GM12891 (cell line): ENCODE results near the gene HOXB6.

Source experiments
- POLR2A ChIP-seq: IDR thresholded peaks from 2 replicates; pipeline ENCODE4 v1.6.1; 2011; ENCODE audit warnings: low read depth, low read length, control low read depth
- POLR2AphosphoS5 ChIP-seq: IDR thresholded peaks from 2 replicates; pipeline ENCODE4 v1.6.1; 2011; ENCODE audit warnings: low read depth, low read length, control low read depth
- SPI1 ChIP-seq: IDR thresholded peaks from 2 replicates; pipeline ENCODE4 v1.6.1; 2011; ENCODE audit warnings: low read depth, low read length, control low read depth
- TAF1 ChIP-seq: IDR thresholded peaks from 2 replicates; pipeline ENCODE4 v1.6.1; 2011; ENCODE audit warnings: low read depth, low read length, control low read depth

DNA sequence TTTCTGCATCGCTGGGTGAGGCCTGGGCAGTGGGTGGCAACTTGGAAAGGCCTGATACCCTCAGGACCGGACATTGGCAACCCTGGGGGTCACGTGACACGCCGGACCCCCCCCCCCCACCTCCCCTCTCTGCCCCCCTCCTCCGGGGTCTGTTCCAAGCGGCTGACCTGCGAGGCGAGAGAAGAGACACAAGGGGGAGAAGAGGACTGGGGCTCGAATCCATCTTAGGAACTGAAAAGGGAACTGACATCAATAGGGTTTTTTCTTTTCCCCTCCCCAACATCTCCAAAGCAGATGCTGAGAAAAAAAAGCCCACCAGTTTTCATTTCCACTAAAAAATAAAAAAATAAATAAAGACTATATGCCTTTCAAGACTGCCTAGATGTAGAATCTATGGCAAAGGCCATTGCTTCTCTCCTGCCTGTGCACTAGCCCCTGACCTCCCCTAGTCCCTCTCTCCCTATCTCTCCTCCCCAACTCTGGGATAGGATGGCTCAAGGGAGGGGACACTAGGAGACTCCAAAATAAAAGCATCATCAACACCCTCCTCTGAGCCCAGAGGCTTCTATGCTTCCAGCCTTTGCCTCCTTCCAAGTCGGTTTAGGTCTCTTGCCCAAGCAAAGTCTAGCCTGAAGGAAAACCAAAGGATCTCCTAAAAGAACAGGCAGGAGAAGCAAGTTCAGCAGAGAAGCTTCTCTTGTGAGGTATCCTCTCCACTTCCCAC is 52.2 kb downstream of the HOXB6 start:
- TF ChIP-seq POLR2AphosphoS5 (no peak), POLR2A (no peak), TAF1 (no peak), SPI1 (peak; percentile 58)
